Activated CD8-positive, alpha-beta memory T cell treated with anti-CD3 and anti-CD28 coated beads, Interleukin-2, amount 50 U/mL, for 48 hours (primary cell): ENCODE results near the gene WBP11.
"Not testable (repeated sequence)": the region's sequence is repeated elsewhere in the genome, so short reads cannot be mapped to it uniquely, and the experiment has no call there.

Experiments used
- DNase-seq: peaks from one replicate; pipeline ENCODE4 v3.0.0-alpha.2; 2020

The WBP11 gene

GRCh38 chr12:14771651-14772137 is 31.6 kb downstream of the WBP11 start:
- no peak for DNase-seq

DNA sequence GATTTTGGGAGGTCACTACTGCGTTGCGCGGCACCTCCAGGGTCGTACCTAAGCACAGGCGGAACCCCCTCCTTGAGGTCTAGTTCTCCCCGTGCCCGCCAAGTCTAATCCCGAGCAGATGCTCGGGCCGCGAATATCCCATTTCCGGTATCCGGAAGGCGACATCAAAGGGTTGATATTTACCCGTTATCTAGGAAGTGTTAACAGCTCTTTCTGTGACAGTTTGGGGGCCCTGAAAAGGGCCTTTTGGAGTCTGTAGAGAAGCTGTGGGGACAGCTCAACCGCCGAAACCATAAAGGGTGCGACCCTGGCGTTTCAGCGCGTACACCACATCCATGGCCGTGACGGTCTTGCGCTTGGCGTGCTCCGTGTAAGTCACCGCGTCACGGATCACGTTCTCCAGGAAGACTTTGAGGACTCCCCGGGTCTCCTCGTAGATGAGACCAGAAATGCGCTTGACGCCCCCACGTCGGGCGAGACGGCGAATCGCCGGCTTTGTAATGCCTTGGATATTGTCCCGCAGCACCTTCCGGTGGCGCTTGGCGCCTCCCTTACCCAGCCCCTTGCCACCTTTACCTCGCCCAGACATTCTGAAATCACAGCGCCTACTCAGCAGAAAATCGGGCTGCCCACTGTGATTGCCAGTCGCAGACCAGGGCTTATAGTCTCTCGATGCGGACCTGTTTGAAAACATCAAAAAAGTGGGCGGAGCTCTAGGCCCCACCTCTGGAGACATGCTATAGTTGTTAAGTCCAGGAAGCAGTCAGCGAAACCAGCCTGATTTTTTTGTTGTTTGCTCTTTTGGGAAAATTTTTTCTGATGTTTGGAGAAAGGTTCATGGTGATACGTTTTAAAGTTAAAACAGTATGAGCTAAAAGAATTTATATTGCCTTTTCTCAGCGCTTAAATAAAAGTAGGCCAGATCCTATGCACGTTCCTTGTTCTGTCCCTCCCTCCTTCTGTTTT is 32.5 kb downstream of the WBP11 start:
- DNase-seq = peak; percentile 97

DNA sequence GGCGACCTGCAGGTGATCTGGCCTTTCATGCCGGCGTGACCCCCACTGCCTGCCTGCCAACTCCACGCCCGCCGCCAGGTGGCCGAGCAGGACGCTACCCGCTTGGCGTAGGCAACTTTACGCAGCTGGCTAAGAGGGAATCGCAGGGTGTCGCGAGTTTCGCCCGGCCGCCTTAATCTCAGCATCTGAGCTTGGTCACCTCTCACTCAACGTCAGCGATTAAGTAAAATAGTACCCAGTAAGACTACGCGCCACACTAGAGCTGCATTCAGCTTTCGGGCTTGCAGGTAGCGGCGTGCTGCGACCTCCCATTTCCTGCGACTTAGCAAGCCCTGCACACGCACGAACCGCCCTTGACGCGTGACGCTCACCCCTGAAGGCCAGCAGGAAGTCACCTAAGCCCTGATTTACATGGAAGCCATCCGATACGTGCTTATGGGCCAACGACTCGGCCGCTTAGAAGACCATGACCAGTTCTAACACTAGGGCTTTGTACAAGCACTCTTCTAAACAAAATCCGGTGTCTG is 33.2 kb downstream of the WBP11 start:
- DNase-seq = peak; percentile 95

GRCh38 chr12:14769466-14769968 is 33.8 kb downstream of the WBP11 start:
- no peak for DNase-seq

GRCh38 chr12:14768823-14769405 is 34.4 kb downstream of the WBP11 start:
- peak; percentile 68 for DNase-seq

- no peak for DNase-seq
Measured at GRCh38 chr12:14767617-14768016, 35.7 kb downstream of the WBP11 start.

DNA sequence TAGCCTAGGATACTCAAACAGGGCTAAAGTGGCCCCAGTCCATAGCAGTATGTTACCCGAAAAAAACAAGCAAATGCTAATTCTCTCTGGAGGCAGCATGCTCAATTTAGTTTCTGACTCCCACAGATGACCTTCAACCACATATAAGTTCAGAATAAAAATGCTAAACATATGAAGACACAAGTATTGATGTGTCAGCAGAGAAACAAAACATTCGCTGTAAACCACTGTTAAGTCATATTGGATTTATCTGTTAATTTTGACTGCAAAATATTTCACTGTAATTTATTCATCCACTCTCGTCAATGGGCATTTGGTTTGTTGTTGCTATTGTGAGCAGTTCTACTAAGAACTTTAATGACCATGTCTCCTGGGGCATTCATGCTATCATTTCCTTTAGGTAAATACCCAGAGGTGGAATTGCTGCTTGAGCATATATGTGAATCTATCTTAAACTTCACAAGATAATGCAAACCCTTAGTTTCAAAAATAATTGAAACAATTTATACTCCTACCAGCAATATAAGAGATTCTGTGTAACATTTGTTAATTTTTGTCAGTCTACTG is 36.5 kb downstream of the WBP11 start:
- no peak for DNase-seq

- DNase-seq = not testable (repeated sequence)
Measured at GRCh38 chr12:14766020-14766419, 37.3 kb downstream of the WBP11 start.

DNA sequence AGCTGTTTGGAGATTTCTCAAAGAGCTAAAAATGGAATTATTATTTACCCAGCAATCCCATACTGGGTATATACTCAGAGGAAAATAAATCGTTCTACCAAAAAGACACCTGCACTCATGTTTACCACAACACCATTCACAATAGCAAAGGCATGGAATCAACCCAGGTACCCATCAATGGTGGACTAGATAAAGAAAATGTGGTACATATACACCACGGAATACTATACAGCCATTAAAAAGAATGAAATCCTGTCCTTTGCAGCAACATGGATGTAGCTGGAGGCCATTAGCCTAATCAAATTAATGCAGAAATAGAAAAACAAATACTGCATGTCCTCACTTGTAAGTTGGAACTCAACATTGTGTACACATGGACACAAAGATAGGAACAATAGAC is 37.9 kb downstream of the WBP11 start:
- DNase-seq = no peak

GRCh38 chr12:14759711-14760280 is 43.5 kb downstream of the WBP11 start:
- DNase-seq = not testable (repeated sequence)

DNA sequence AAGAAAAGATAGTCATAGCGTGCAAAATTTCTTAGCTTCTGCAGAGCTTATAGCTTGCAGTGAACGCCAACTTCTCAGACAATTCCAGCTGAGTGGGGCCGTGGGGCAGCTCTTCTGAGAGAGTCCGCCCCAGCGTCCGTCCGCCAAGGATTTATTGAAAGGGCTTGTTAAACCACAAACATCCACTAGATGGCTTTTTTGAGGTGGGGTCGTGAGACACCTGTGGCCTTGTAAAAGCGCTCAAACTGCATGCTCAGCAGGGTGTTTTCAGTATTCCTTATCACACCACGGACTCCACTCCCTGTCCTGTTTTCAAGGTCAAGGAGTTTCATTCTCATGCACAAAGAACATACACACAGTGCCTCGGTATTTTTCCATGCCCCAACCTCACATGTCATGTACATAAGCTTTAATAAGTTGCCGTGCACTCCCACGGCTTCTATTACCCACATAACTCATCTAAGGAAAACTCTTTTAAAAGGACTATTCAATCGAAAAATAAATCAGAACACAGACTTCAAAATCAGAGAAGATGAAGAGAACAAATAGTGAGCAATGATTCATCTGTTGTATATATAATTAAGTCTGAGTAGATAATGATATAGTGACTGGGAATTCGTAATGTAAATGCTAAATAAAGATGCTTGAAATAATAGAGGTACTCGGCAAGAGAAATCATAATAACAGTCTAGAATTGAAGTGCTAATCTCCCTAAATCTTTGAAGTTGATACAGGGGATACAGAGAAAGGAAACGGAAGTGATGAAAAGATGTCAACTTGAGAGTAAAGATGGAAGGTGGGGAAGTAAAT is 46.7 kb downstream of the WBP11 start:
- DNase-seq = no peak

DNA sequence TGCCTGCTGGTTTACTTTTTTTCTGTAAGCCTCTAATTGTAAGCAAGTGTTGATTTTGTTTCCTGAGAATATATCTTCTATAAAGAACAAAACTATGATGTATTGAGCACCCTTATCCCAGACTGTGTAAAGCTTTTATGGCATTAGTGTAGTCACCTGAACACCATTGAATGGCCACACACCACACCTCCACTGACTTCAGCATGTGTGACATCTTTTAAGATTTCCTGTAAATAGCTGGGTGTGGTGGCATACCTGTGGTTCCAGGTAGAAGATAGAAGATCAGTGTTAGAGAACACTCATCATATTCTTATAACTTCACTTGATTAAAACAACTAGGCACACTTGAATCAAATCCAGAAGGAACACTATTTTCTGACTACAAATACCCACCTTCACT is 51.3 kb downstream of the WBP11 start:
- no peak for DNase-seq

- no peak for DNase-seq
Measured at GRCh38 chr12:14743061-14743460, 60.2 kb downstream of the WBP11 start.

DNA sequence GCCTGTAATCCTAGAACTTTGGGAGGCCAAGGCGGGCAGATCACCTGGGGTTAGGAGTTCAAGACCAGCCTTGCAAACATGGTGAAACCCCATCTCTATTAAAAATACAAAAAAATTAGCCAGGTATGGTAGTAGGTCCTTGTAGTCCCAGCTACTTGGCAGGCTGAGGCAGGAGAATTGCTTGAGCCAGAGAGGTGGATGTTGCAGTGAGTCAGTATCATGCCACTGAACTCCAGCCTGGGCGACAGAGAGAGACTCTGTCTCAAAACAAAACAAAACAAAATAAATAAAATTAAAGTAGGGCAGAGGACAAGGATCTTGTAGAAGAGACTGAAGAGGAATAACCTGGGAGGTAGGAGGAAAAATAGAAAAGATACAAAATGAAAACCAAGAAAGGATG is 61.3 kb downstream of the WBP11 start:
- DNase-seq = no peak

GRCh38 chr12:14741153-14741552 is 62.1 kb downstream of the WBP11 start:
- no peak for DNase-seq

GRCh38 chr12:14736441-14736840 is 66.8 kb downstream of the WBP11 start:
- not testable (repeated sequence) for DNase-seq
